NCI-H82 treated with DMSO at 0.1 percent for 48 hours (cell line): ENCODE data around the gene MMP26.

Experiments used
- DNase-seq: peaks from one replicate; lab custom pipeline; 2025; ENCODE audit not compliant: unreplicated experiment; lab: John Stamatoyannopoulos, UW

MMP26 gene

GRCh38 chr11:4704054-4704789 is at the start of gene MMP26:
TSS of gene MMP26 (plus strand) at chr11:4704784.
- no peak for DNase-seq

GRCh38 chr11:4658629-4659445 is 45.7 kb upstream of the MMP26 start:
- DNase-seq = no peak

- no peak for DNase-seq
Observed at GRCh38 chr11:4662876-4663275, 41.7 kb upstream of the MMP26 start.

- no peak for DNase-seq
Observed at GRCh38 chr11:4664183-4664582, 40.4 kb upstream of the MMP26 start.

- no peak for DNase-seq
Observed at GRCh38 chr11:4664786-4665185, 39.8 kb upstream of the MMP26 start.

GRCh38 chr11:4665424-4665823 is 39.2 kb upstream of the MMP26 start:
- DNase-seq = no peak

GRCh38 chr11:4671741-4672140 is 32.8 kb upstream of the MMP26 start:
- no peak for DNase-seq

GRCh38 chr11:4672470-4672869 is 32.1 kb upstream of the MMP26 start:
- DNase-seq = no peak

- no peak for DNase-seq
Observed at GRCh38 chr11:4673781-4674180, 30.8 kb upstream of the MMP26 start.

GRCh38 chr11:4677948-4678347 is 26.6 kb upstream of the MMP26 start:
- peak; percentile 55 for DNase-seq

GRCh38 chr11:4680341-4680740 is 24.2 kb upstream of the MMP26 start:
- no peak for DNase-seq

GRCh38 chr11:4682623-4683419 is 21.8 kb upstream of the MMP26 start:
- DNase-seq = no peak

- no peak for DNase-seq
Observed at GRCh38 chr11:4684631-4685285, 19.8 kb upstream of the MMP26 start.

GRCh38 chr11:4695442-4695841 is 9.1 kb upstream of the MMP26 start:
- no peak for DNase-seq

GRCh38 chr11:4697585-4697984 is 7.0 kb upstream of the MMP26 start, which contains the start of gene OR51E2:
TSS of gene OR51E2 (minus strand) at chr11:4697853. CDS start at chr11:4682711, 15,142 bp downstream.
- no peak for DNase-seq

GRCh38 chr11:4699697-4700435 is 4.7 kb upstream of the MMP26 start:
- no peak for DNase-seq

GRCh38 chr11:4700436-4700820 is 4.2 kb upstream of the MMP26 start:
- no peak for DNase-seq

GRCh38 chr11:4704790-4705334 is 278 bp downstream of the MMP26 start:
- DNase-seq = no peak

GRCh38 chr11:4713241-4713640 is 8.7 kb downstream of the MMP26 start:
- no peak for DNase-seq

- no peak for DNase-seq
Observed at GRCh38 chr11:4714300-4714699, 9.7 kb downstream of the MMP26 start.
